Measurements from ENCODE around the gene ANKFY1.

DNA sequence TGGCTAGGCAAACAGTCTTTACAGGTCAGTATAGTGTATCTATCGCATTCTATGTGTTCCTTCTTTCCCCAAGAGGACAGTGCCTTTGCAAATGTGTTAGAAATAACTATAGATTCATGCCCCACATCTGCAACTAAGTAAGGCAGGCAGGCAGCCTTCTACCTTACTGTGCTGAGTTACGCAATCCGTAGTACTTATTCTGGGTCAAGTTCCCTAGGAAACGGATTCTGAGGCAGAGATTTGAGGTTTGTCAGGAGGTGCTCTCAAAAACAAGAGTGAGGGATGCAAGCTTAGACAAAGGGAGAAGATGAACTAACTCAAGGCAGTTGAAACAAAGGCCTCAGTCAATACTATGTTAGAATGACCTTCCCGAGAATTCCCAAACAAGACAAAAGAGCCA is 12.7 kb upstream of the ANKFY1 start:
- TF ChIP-seq POLR2A (IDR thresholded peaks at IDR 0.05), result no peak
- TF ChIP-seq, protein P1, sequence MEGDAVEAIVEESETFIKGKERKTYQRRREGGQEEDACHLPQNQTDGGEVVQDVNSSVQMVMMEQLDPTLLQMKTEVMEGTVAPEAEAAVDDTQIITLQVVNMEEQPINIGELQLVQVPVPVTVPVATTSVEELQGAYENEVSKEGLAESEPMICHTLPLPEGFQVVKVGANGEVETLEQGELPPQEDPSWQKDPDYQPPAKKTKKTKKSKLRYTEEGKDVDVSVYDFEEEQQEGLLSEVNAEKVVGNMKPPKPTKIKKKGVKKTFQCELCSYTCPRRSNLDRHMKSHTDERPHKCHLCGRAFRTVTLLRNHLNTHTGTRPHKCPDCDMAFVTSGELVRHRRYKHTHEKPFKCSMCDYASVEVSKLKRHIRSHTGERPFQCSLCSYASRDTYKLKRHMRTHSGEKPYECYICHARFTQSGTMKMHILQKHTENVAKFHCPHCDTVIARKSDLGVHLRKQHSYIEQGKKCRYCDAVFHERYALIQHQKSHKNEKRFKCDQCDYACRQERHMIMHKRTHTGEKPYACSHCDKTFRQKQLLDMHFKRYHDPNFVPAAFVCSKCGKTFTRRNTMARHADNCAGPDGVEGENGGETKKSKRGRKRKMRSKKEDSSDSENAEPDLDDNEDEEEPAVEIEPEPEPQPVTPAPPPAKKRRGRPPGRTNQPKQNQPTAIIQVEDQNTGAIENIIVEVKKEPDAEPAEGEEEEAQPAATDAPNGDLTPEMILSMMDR (IDR thresholded peaks at IDR 0.05), result no peak
